GM21423 (cell line): ENCODE results near the gene PAQR8.
"Not testable (repeated sequence)": the region's sequence is repeated elsewhere in the genome, so short reads cannot be mapped to it uniquely, and the experiment has no call there.

Experiments used
- ATAC-seq: cut with Tn5 transposase; IDR thresholded peaks from one replicate; pipeline ENCODE4 v1.9.1; 2021; ENCODE audit warnings: mild to moderate bottlenecking, moderate library complexity; ENCODE audit not compliant: unreplicated experiment

Gene PAQR8

GRCh38 chr6:52405243-52405642, 43.3 kb downstream of the PAQR8 start:
- ATAC-seq, result no peak

DNA sequence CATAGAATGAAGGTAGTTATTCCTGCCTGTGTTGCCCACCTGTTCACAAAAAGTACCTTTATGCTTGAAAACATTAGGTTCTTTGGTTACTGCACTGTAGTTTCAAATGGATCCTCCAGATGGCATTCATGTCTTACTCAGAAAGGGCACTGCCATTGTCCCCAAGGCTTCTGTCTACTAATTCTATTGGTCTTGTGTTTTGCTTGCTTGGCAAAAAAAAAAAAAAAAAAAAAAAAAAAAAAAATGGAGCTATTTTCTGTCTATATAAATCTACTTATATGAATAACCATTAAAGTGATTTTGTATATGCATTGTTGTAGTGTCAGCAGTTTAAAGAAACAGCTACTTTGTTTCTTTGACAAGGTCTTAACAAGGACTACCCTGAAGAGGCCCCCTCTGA, 45.5 kb downstream of the PAQR8 start:
- ATAC-seq, result peak; percentile 80

GRCh38 chr6:52409499-52409898, 47.5 kb downstream of the PAQR8 start:
- no peak for ATAC-seq

GRCh38 chr6:52410979-52411378, 49.0 kb downstream of the PAQR8 start:
- ATAC-seq, result no peak

- ATAC-seq, result no peak
Observed at GRCh38 chr6:52411911-52412310, 50.0 kb downstream of the PAQR8 start.

GRCh38 chr6:52415333-52415732, 53.4 kb downstream of the PAQR8 start:
- ATAC-seq, result no peak

GRCh38 chr6:52415917-52416628, 54.1 kb downstream of the PAQR8 start:
- no peak for ATAC-seq

- no peak for ATAC-seq
Observed at GRCh38 chr6:52416629-52417151, 54.7 kb downstream of the PAQR8 start.

GRCh38 chr6:52417675-52418111, 55.7 kb downstream of the PAQR8 start:
- ATAC-seq, result no peak

DNA sequence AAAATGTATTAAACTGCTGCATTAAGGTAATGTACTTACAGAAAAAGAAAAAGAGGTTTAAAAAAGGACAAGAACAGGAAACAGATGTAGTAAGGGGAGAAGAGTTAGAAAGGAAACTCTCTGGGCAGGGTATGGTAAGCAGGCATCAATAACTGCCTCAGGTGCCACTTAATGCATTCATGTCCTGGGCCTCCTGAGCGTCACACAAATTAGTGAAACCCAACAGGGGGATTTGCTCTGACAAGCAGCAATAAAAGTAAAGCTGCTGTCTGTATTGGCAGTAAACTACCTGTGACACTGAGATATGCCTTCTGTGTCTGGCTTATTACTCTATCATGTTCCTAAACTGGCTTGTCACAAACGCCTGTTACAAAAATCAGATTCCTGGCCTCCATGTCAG, 56.7 kb downstream of the PAQR8 start:
- no peak for ATAC-seq

GRCh38 chr6:52419809-52420667, 58.1 kb downstream of the PAQR8 start, which contains the start of gene EFHC1:
Gene EFHC1, plus strand, starts transcription at chr6:52420342. Its CDS starts 69 bp downstream, at chr6:52420411.
- ATAC-seq, result peak; percentile 93

DNA sequence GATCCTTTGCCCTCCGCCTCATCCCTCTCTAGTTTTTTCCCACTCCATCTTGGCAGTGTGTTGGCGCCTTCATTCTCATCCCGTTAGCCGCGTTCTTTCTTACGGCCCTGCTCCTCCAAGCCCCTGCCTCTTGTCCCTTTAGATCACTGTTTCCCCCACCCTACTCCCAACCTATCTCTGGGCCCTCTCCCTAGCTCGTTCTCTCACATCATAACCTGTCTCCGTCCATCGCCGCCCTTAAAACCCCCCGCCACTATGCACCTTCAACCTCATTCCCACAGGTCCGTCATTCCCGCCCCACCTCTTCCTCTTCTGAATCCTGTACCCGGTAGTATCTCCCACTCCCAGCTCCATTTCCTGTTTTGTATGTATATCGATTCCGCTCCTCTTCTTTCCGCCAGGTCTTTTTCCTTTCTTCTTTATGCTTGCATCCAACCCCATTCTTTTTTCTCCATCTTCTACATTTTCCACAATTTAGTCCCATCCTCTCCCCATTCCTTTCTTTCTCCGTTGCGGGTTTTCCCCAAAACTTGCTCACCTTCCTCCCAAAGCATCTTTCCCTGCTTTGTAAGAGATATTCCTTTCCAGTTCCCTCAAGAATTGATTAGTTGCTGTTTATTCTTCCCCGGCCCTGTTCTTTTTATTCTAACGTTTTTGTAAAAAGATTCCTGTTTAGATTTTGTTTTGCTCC, 58.9 kb downstream of the PAQR8 start:
- no peak for ATAC-seq

DNA sequence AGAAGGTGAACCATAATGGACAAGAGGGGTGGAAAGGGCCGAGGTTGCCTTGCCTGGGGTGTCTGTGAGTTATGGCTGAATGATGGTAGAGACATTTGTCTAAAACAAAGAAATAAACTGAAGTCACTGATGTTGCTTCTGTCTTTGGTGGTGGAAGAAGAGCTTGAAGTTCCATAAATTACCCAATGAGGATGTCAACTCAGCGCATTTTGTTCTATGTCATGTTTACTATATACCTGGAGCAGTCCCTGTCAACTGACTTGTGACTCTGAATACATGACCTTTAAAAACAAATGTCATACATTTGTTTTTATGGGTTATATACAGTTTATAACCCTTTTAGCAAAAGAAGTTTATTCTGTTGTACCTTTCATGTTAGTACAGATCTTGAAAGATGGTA, 60.2 kb downstream of the PAQR8 start:
- no peak for ATAC-seq

GRCh38 chr6:52423448-52423847, 61.5 kb downstream of the PAQR8 start:
- ATAC-seq, result no peak

DNA sequence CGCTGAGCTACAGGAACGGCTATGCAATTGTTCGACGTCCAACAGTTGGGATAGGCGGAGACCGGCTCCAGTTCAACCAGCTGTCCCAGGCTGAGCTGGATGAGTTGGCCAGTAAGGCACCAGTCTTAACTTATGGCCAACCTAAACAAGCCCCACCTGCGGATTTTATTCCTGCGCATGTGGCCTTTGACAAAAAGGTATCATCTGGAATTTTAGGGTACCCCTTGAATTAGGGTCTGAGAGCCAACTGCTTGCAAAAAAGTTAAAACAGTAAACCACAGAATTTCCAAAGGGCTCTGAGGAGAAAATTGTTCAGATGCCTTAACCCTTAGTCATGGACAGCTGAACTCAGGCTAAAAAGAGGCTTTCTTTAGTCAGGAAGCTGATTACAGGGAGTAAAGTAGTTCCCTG, 62.0 kb downstream of the PAQR8 start:
- no peak for ATAC-seq

GRCh38 chr6:52424513-52424912, 62.6 kb downstream of the PAQR8 start:
- ATAC-seq, result no peak

DNA sequence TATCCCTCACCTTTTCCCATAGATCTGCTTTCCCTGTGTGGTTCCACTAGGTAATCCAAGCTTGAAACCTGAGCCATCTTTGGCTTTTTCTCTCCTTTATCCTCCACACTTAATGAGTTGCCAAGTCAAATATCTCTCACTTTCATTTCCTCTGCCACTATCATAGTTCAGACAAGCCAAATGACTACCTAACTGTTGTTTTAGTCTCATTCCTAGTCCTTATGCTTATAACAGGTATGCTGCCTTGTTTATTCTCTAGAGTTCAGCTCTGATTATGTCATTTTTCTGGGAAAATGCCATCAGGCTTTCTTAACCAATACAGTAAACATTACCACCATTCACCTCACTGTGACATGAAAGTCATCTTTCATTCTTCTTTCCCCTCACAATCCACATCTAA, 64.7 kb downstream of the PAQR8 start:
- no peak for ATAC-seq

DNA sequence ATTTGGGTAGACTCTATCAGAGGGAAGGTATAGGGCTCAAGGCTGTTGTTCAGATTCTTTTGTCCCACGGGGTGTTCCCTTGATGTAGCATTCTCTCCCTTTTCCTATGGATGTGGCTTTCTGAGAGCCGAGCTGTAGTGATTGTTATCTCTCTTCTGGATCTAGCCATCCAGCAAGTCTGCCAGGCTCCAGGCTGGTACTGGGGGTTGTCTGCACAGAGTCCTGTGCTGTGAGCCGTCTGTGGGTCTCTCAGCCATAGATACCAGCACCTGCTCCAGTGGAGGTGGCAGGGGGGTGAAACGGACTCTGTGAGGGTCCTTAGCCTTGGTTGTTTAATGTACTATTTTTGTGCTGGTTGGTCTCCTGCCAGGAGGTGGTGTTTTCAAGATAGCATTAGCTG, 71.3 kb downstream of the PAQR8 start:
- ATAC-seq, result not testable (repeated sequence)

DNA sequence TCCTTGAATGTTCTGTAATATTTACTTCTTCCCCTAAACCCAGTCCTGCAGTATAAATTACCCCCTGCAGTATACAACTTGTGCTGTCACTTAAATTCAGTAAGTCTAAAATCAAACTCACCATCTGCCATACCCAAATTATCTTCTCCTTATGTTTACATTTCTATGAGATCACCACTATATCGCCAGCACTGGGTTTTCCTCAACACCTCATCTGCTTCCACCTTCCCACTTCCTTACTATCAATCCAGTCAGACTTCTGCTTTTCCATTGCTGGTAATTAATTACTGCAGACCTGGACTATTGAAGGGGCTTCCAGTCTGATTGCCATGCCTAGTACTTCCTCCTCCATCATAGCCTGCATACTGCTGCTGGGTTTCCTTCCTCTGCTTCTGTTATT, 73.4 kb downstream of the PAQR8 start:
- no peak for ATAC-seq

- ATAC-seq, result no peak
Observed at GRCh38 chr6:52438926-52439325, 77.0 kb downstream of the PAQR8 start.

- ATAC-seq, result no peak
Observed at GRCh38 chr6:52454556-52454955, 92.6 kb downstream of the PAQR8 start.
